HepG2 (cell line): ENCODE data around the gene BBC3. TPM values are rescaled to one million over a fixed set of nuclear protein-coding genes. Genes with fewer than 3 reads are reported as not detected.

Experiments
- CREM ChIP-seq, 2 experiments: sonication (generic) in 1 of 2; formaldehyde crosslinking in 1 of 2; IDR thresholded peaks; 2 replicates each; pipeline versions ENCODE4 v1.4.0 to v1.6.1; 2016 to 2020; ENCODE audit warnings: antibody characterized with exemption in 1 of 2, mild to moderate bottlenecking in 1 of 2, missing genetic modification reagents in 1 of 2
- CTCF ChIP-seq: sonication (generic); formaldehyde crosslinking; IDR thresholded peaks from 2 replicates; pipeline ENCODE4 v1.5.0; 2020; ENCODE audit warnings: mild to moderate bottlenecking, missing genetic modification reagents, moderate library complexity
- ETS1 ChIP-seq: sonication (generic); formaldehyde crosslinking; IDR thresholded peaks from 2 replicates; pipeline ENCODE4 v1.4.0; 2020; ENCODE audit warnings: missing genetic modification reagents
- HMG20B ChIP-seq: conservative IDR thresholded peaks from 2 replicates; pipeline ENCODE4 v1.6.1; 2016; ENCODE audit warnings: missing genetic modification reagents, missing compliant biosample characterization
- HNRNPH1 ChIP-seq: fragments of 200-400 bp; formaldehyde crosslinking; optimal IDR thresholded peaks from 2 replicates; pipeline ENCODE3; 2017; ENCODE audit warnings: mild to moderate bottlenecking, low read depth, low read length
- KDM4B ChIP-seq: sonication (generic); formaldehyde crosslinking; IDR thresholded peaks from 2 replicates; pipeline ENCODE4 v1.4.0; 2020; ENCODE audit warnings: missing genetic modification reagents
- NCOA2 ChIP-seq: sonication (generic); formaldehyde crosslinking; IDR thresholded peaks from 2 replicates; pipeline ENCODE4 v1.8.0; 2022; ENCODE audit warnings: inconsistent platforms
- SIN3A ChIP-seq: IDR thresholded peaks from 2 replicates; pipeline ENCODE4 v1.6.1; 2011; ENCODE audit warnings: low read depth, mild to moderate bottlenecking, control low read depth, low read length, borderline replicate concordance
- SYNCRIP ChIP-seq: fragments of 200-400 bp; formaldehyde crosslinking; IDR thresholded peaks from 2 replicates; pipeline ENCODE4 v1.6.1; 2018; ENCODE audit warnings: mild to moderate bottlenecking, low read depth, low read length; ENCODE audit not compliant: insufficient read depth
- polyA plus RNA-seq, 8 experiments: library from polyadenylated mRNA; depleted of rRNA in 3 of 8; stranded (reverse) in 7 of 8; unstranded in 1 of 8; fragments of >200 nt; fragmentation: Illumina TruSeq in 4 of 8; extraction: Trizol in 4 of 8; gene quantifications; 2 replicates each; pipeline versions ENCODE4 v1.2.1 to v1.2.3, GENCODE V29; 2011 to 2016; ENCODE audit warnings: low read depth in 4 of 8, missing spikeins in 1 of 8, mixed read lengths in 1 of 8; ENCODE audit not compliant: insufficient read depth in 1 of 8
- total RNA-seq, 5 experiments: library from RNA; depleted of rRNA; stranded (reverse); fragments of >200 nt; fragmentation: Illumina TruSeq; extraction: Trizol; gene quantifications; 2 replicates each; pipeline ENCODE4 v1.2.3, GENCODE V29; 2016; ENCODE audit warnings: low read depth in 1 of 5
- TF ChIP-seq, protein P1 (sequence below): sonication (generic); formaldehyde crosslinking; IDR thresholded peaks from 2 replicates; pipeline ENCODE4 v1.5.0; 2020; ENCODE audit warnings: mild to moderate bottlenecking, missing genetic modification reagents, borderline replicate concordance
- TF ChIP-seq, protein P2 (sequence below): IDR thresholded peaks from 2 replicates; pipeline ENCODE4 v1.6.1; 2016; ENCODE audit warnings: low read depth, control low read depth
- TF ChIP-seq, protein P3 (sequence below): sonication (generic); formaldehyde crosslinking; IDR thresholded peaks from 2 replicates; pipeline ENCODE4 v1.8.0; 2023; ENCODE audit warnings: mild to moderate bottlenecking, missing genetic modification reagents

Gene BBC3
- total and polyA plus RNA-seq, 2 of the 13 experiments (the other 11 are each of a cell fraction or from before 2014, with no cell fraction given), result 6.1 to 8.8 TPM

GRCh38 chr19:47231215-47232054 is 436 bp upstream of the BBC3 start (continued):
- TF ChIP-seq, protein P1, sequence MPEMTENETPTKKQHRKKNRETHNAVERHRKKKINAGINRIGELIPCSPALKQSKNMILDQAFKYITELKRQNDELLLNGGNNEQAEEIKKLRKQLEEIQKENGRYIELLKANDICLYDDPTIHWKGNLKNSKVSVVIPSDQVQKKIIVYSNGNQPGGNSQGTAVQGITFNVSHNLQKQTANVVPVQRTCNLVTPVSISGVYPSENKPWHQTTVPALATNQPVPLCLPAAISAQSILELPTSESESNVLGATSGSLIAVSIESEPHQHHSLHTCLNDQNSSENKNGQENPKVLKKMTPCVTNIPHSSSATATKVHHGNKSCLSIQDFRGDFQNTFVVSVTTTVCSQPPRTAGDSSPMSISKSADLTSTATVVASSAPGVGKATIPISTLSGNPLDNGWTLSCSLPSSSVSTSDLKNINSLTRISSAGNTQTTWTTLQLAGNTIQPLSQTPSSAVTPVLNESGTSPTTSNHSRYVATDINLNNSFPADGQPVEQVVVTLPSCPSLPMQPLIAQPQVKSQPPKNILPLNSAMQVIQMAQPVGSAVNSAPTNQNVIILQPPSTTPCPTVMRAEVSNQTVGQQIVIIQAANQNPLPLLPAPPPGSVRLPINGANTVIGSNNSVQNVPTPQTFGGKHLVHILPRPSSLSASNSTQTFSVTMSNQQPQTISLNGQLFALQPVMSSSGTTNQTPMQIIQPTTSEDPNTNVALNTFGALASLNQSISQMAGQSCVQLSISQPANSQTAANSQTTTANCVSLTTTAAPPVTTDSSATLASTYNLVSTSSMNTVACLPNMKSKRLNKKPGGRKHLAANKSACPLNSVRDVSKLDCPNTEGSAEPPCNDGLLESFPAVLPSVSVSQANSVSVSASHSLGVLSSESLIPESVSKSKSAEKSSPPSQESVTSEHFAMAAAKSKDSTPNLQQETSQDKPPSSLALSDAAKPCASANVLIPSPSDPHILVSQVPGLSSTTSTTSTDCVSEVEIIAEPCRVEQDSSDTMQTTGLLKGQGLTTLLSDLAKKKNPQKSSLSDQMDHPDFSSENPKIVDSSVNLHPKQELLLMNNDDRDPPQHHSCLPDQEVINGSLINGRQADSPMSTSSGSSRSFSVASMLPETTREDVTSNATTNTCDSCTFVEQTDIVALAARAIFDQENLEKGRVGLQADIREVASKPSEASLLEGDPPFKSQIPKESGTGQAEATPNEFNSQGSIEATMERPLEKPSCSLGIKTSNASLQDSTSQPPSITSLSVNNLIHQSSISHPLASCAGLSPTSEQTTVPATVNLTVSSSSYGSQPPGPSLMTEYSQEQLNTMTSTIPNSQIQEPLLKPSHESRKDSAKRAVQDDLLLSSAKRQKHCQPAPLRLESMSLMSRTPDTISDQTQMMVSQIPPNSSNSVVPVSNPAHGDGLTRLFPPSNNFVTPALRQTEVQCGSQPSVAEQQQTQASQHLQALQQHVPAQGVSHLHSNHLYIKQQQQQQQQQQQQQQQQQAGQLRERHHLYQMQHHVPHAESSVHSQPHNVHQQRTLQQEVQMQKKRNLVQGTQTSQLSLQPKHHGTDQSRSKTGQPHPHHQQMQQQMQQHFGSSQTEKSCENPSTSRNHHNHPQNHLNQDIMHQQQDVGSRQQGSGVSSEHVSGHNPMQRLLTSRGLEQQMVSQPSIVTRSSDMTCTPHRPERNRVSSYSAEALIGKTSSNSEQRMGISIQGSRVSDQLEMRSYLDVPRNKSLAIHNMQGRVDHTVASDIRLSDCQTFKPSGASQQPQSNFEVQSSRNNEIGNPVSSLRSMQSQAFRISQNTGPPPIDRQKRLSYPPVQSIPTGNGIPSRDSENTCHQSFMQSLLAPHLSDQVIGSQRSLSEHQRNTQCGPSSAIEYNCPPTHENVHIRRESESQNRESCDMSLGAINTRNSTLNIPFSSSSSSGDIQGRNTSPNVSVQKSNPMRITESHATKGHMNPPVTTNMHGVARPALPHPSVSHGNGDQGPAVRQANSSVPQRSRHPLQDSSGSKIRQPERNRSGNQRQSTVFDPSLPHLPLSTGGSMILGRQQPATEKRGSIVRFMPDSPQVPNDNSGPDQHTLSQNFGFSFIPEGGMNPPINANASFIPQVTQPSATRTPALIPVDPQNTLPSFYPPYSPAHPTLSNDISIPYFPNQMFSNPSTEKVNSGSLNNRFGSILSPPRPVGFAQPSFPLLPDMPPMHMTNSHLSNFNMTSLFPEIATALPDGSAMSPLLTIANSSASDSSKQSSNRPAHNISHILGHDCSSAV (CRISPR knock-in tag), result no peak
- TF ChIP-seq NCOA2 (CRISPR knock-in tag) (peak; percentile 44; the same call in 1 of the 2 replicates), KDM4B (CRISPR knock-in tag) (no peak), SIN3A (peak; percentile 65; the same call in 1 of the 2 replicates), HNRNPH1 (no peak), CREM (IDR thresholded peaks at IDR 0.05) (no peak), CREM (CRISPR knock-in tag; IDR thresholded peaks at IDR 0.05) (no peak), ETS1 (CRISPR knock-in tag) (no peak), CTCF (CRISPR knock-in tag) (peak; percentile 35; the same call in 1 of the 2 replicates), HMG20B (CRISPR knock-in tag) (no peak), SYNCRIP (no peak)
- TF ChIP-seq, protein P2, sequence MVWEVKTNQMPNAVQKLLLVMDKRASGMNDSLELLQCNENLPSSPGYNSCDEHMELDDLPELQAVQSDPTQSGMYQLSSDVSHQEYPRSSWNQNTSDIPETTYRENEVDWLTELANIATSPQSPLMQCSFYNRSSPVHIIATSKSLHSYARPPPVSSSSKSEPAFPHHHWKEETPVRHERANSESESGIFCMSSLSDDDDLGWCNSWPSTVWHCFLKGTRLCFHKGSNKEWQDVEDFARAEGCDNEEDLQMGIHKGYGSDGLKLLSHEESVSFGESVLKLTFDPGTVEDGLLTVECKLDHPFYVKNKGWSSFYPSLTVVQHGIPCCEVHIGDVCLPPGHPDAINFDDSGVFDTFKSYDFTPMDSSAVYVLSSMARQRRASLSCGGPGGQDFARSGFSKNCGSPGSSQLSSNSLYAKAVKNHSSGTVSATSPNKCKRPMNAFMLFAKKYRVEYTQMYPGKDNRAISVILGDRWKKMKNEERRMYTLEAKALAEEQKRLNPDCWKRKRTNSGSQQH, result peak; percentile 71
- TF ChIP-seq, protein P3, sequence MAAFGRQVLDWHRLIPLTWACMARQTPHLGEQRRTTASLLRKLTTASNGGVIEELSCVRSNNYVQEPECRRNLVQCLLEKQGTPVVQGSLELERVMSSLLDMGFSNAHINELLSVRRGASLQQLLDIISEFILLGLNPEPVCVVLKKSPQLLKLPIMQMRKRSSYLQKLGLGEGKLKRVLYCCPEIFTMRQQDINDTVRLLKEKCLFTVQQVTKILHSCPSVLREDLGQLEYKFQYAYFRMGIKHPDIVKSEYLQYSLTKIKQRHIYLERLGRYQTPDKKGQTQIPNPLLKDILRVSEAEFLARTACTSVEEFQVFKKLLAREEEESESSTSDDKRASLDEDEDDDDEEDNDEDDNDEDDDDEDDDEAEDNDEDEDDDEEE (CRISPR knock-in tag), result peak; percentile 76; the same call in 1 of the 2 replicates
